ENCODE results near the gene PLA2G4E.

Gene PLA2G4E

GRCh38 chr15:42037656-42038055, 16.8 kb upstream of the PLA2G4E start:
- Mint-ChIP-seq H3K9me3 (ENCODE audit: low read depth) (no peaks in the 10 kb centered on the region), H3K27me3 (no peaks in the 10 kb centered on the region), H3K36me3 (no peaks in the 10 kb centered on the region), H3K4me1 (ENCODE audit: low read depth) (peaks cover 7% of the 10 kb centered on the region), H3K27ac (no peak overlapping the region), H3K4me3 (no peak overlapping the region)

- no peaks in the 10 kb centered on the region for H3K27me3 Mint-ChIP-seq
- H3K9me3 Mint-ChIP-seq (ENCODE audit: low read depth) = no peaks in the 10 kb centered on the region
- H3K36me3 Mint-ChIP-seq = no peaks in the 10 kb centered on the region
- H3K27ac Mint-ChIP-seq = no peak overlapping the region
- H3K4me1 Mint-ChIP-seq (ENCODE audit: low read depth) = peaks cover 7% of the 10 kb centered on the region
- no peak overlapping the region for H3K4me3 Mint-ChIP-seq
These were observed 16.1 kb upstream of the PLA2G4E start for GRCh38 chr15:42036966-42037365.

- Mint-ChIP-seq H3K36me3 (no peaks in the 10 kb centered on the region), H3K4me3 (no peak overlapping the region), H3K4me1 (ENCODE audit: low read depth) (peaks cover 7% of the 10 kb centered on the region), H3K27ac (no peak overlapping the region), H3K27me3 (no peaks in the 10 kb centered on the region), H3K9me3 (ENCODE audit: low read depth) (no peaks in the 10 kb centered on the region)
These were observed 15.5 kb upstream of the PLA2G4E start for GRCh38 chr15:42036112-42036905.

- H3K9me3 Mint-ChIP-seq (ENCODE audit: low read depth) = no peaks in the 10 kb centered on the region
- H3K4me1 Mint-ChIP-seq (ENCODE audit: low read depth) = peaks cover 7% of the 10 kb centered on the region
- H3K4me3 Mint-ChIP-seq = no peak overlapping the region
- H3K27me3 Mint-ChIP-seq = no peaks in the 10 kb centered on the region
- H3K36me3 Mint-ChIP-seq = no peaks in the 10 kb centered on the region
- H3K27ac Mint-ChIP-seq = no peak overlapping the region
These were observed 14.6 kb upstream of the PLA2G4E start for GRCh38 chr15:42035435-42035761.

GRCh38 chr15:42034628-42035434, 14.0 kb upstream of the PLA2G4E start:
- Mint-ChIP-seq H3K4me1 (ENCODE audit: low read depth) (peaks cover 7% of the 10 kb centered on the region), H3K4me3 (no peak overlapping the region)

GRCh38 chr15:42033214-42033873, 12.5 kb upstream of the PLA2G4E start:
- no peaks in the 10 kb centered on the region for H3K36me3 Mint-ChIP-seq
- no peak overlapping the region for H3K4me3 Mint-ChIP-seq

More at GRCh38 chr15:42034628-42035434, 14.0 kb upstream of the PLA2G4E start:
- no peaks in the 10 kb centered on the region for H3K27me3 Mint-ChIP-seq
- H3K27ac Mint-ChIP-seq = no peak overlapping the region
- no peaks in the 10 kb centered on the region for H3K9me3 Mint-ChIP-seq (ENCODE audit: low read depth)
- no peaks in the 10 kb centered on the region for H3K36me3 Mint-ChIP-seq

GRCh38 chr15:42032376-42033213, 11.8 kb upstream of the PLA2G4E start:
- H3K27ac Mint-ChIP-seq = no peak overlapping the region
- H3K4me3 Mint-ChIP-seq = no peak overlapping the region
- H3K36me3 Mint-ChIP-seq = no peaks in the 10 kb centered on the region
- no peaks in the 10 kb centered on the region for H3K27me3 Mint-ChIP-seq
- H3K4me1 Mint-ChIP-seq (ENCODE audit: low read depth) = peaks cover 7% of the 10 kb centered on the region
- H3K9me3 Mint-ChIP-seq (ENCODE audit: low read depth) = no peaks in the 10 kb centered on the region

More at GRCh38 chr15:42033214-42033873, 12.5 kb upstream of the PLA2G4E start:
- no peak overlapping the region for H3K27ac Mint-ChIP-seq
- H3K27me3 Mint-ChIP-seq = no peaks in the 10 kb centered on the region
- no peaks in the 10 kb centered on the region for H3K9me3 Mint-ChIP-seq (ENCODE audit: low read depth)
- peaks cover 7% of the 10 kb centered on the region for H3K4me1 Mint-ChIP-seq (ENCODE audit: low read depth)

GRCh38 chr15:42031198-42031915, 10.5 kb upstream of the PLA2G4E start:
- Mint-ChIP-seq H3K4me3 (no peak overlapping the region), H3K36me3 (no peaks in the 10 kb centered on the region), H3K27ac (no peak overlapping the region), H3K9me3 (ENCODE audit: low read depth) (no peaks in the 10 kb centered on the region), H3K4me1 (ENCODE audit: low read depth) (peaks cover 7% of the 10 kb centered on the region), H3K27me3 (no peaks in the 10 kb centered on the region)

- Mint-ChIP-seq H3K27ac (no peak overlapping the region), H3K27me3 (no peaks in the 10 kb centered on the region), H3K9me3 (ENCODE audit: low read depth) (no peaks in the 10 kb centered on the region), H3K4me3 (no peak overlapping the region), H3K36me3 (no peaks in the 10 kb centered on the region), H3K4me1 (ENCODE audit: low read depth) (no peaks in the 10 kb centered on the region)
These were observed 6.7 kb upstream of the PLA2G4E start for GRCh38 chr15:42027521-42027920.

GRCh38 chr15:42024303-42024702, 3.5 kb upstream of the PLA2G4E start:
- no peaks in the 10 kb centered on the region for H3K36me3 Mint-ChIP-seq
- no peak overlapping the region for H3K4me3 Mint-ChIP-seq
- H3K27me3 Mint-ChIP-seq = no peaks in the 10 kb centered on the region
- H3K4me1 Mint-ChIP-seq (ENCODE audit: low read depth) = no peaks in the 10 kb centered on the region
- no peak overlapping the region for H3K27ac Mint-ChIP-seq
- no peaks in the 10 kb centered on the region for H3K9me3 Mint-ChIP-seq (ENCODE audit: low read depth)

GRCh38 chr15:42021593-42021992, 751 bp upstream of the PLA2G4E start:
- no peak overlapping the region for H3K27ac Mint-ChIP-seq
- no peaks in the 10 kb centered on the region for H3K4me1 Mint-ChIP-seq (ENCODE audit: low read depth)
- H3K4me3 Mint-ChIP-seq = no peak overlapping the region
- H3K27me3 Mint-ChIP-seq = no peaks in the 10 kb centered on the region
- no peaks in the 10 kb centered on the region for H3K36me3 Mint-ChIP-seq
- H3K9me3 Mint-ChIP-seq (ENCODE audit: low read depth) = no peaks in the 10 kb centered on the region

GRCh38 chr15:42018306-42019224, 2.3 kb downstream of the PLA2G4E start:
- Mint-ChIP-seq H3K27ac (no peak overlapping the region), H3K4me1 (ENCODE audit: low read depth) (no peaks in the 10 kb centered on the region), H3K4me3 (no peak overlapping the region), H3K27me3 (no peaks in the 10 kb centered on the region), H3K36me3 (no peaks in the 10 kb centered on the region), H3K9me3 (ENCODE audit: low read depth) (no peaks in the 10 kb centered on the region)

- H3K36me3 Mint-ChIP-seq = no peaks in the 10 kb centered on the region
- H3K9me3 Mint-ChIP-seq (ENCODE audit: low read depth) = no peaks in the 10 kb centered on the region
- no peak overlapping the region for H3K4me3 Mint-ChIP-seq
- H3K27me3 Mint-ChIP-seq = no peaks in the 10 kb centered on the region
- H3K27ac Mint-ChIP-seq = no peak overlapping the region
- no peaks in the 10 kb centered on the region for H3K4me1 Mint-ChIP-seq (ENCODE audit: low read depth)
These were observed 3.9 kb downstream of the PLA2G4E start for GRCh38 chr15:42016971-42017370.
